ENCODE results near the gene MAGI2. TPM values are rescaled to one million over a fixed set of nuclear protein-coding genes. Genes with fewer than 3 reads are reported as not detected.

Gene MAGI2
- total RNA-seq, 1 donor from 2014 or later = 0.10 TPM

DNA sequence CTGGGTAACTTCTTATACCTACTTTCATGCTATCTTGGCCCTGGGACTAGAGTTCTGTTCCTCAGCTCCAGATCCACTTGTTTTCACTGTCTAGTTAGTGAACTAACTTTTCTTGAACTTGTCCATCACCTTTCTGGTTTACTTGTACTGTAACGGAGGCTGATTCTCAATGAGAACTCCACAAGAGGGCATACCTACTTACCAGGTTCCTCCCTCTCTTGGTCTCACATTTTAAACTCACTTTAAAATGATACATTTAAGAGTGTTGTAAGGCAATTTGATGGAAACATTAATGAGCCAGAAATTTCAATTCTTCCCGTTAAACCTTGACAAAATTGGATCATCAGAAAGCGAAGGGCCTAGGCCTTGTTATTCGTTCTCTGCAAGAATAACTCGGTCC, 111.6 kb downstream of the MAGI2 start:
- DNase-seq (ENCODE audit: low spot score) = no peak
- Mint-ChIP-seq H3K4me3 (no peak overlapping the region), H3K9me3 (no peaks in the 10 kb centered on the region), H3K27me3 (ENCODE audit: insufficient read depth) (no peaks in the 10 kb centered on the region), H3K27ac (no peak overlapping the region), H3K36me3 (ENCODE audit: low read depth) (no peaks in the 10 kb centered on the region), H3K4me1 (ENCODE audit: low read depth) (no peaks in the 10 kb centered on the region)
- intact Hi-C loops (cut with micrococcal nuclease) = no loop called here

DNA sequence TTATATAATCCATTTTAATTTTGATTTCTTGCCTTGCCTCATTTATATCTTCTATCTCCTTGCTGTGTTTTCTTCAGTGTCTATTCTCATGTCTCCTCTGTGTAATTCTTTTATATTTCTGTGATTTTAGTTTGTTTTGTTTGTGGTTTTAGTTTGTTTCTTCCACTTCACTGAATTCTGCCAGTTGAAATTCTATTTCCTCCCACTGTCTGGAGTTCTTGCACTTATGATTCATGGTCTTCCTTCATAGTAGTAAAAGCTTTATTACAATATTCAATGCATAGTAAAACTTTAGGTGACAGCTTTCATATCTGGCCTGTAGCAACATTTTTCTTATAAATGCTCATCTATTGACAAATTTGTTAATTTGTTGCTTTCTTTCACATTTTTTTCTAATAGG, 113.3 kb downstream of the MAGI2 start:
- no peak overlapping the region for H3K27ac Mint-ChIP-seq

GRCh38 chr7:79339208-79339925, 114.1 kb downstream of the MAGI2 start:
- H3K4me3 Mint-ChIP-seq = no peak overlapping the region
- H3K36me3 Mint-ChIP-seq (ENCODE audit: low read depth) = no peaks in the 10 kb centered on the region
- no peak for DNase-seq (ENCODE audit: low spot score)
- H3K27me3 Mint-ChIP-seq (ENCODE audit: insufficient read depth) = no peaks in the 10 kb centered on the region
- no peaks in the 10 kb centered on the region for H3K4me1 Mint-ChIP-seq (ENCODE audit: low read depth)
- no peak overlapping the region for H3K27ac Mint-ChIP-seq
- intact Hi-C loops (cut with micrococcal nuclease) = no loop called here
- no peaks in the 10 kb centered on the region for H3K9me3 Mint-ChIP-seq

More for the DNA sequence above, 113.3 kb downstream of the MAGI2 start:
- Mint-ChIP-seq H3K36me3 (ENCODE audit: low read depth) (no peaks in the 10 kb centered on the region), H3K9me3 (no peaks in the 10 kb centered on the region), H3K4me1 (ENCODE audit: low read depth) (no peaks in the 10 kb centered on the region), H3K4me3 (no peak overlapping the region), H3K27me3 (ENCODE audit: insufficient read depth) (no peaks in the 10 kb centered on the region)
- intact Hi-C loops (cut with micrococcal nuclease) = no loop called here
- DNase-seq (ENCODE audit: low spot score) = no peak

DNA sequence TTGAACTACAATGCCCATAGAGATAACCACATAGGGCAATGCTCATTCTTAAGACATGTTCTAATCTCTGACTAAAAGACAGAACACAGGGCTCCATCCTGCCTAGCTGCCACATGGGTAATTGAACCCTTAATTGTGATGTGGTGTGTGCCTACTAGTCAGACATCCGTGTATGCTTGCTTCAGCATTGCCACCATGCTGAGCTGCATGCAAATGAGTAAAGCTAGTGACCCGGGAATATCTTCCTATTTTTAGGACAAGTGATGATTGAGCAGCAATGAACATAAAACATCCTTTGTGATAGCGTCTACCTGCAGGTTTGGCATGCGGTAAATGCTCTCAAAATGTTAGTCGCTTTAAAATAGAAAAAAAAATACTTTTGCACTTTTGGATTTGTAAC, 115.8 kb downstream of the MAGI2 start:
- no peak overlapping the region for H3K4me3 Mint-ChIP-seq
- no peaks in the 10 kb centered on the region for H3K4me1 Mint-ChIP-seq (ENCODE audit: low read depth)
- no peak for DNase-seq (ENCODE audit: low spot score)
- no peaks in the 10 kb centered on the region for H3K27me3 Mint-ChIP-seq (ENCODE audit: insufficient read depth)
- no peaks in the 10 kb centered on the region for H3K9me3 Mint-ChIP-seq
- intact Hi-C loops (cut with micrococcal nuclease) = no loop called here
- H3K36me3 Mint-ChIP-seq (ENCODE audit: low read depth) = no peaks in the 10 kb centered on the region
- H3K27ac Mint-ChIP-seq = no peak overlapping the region

DNA sequence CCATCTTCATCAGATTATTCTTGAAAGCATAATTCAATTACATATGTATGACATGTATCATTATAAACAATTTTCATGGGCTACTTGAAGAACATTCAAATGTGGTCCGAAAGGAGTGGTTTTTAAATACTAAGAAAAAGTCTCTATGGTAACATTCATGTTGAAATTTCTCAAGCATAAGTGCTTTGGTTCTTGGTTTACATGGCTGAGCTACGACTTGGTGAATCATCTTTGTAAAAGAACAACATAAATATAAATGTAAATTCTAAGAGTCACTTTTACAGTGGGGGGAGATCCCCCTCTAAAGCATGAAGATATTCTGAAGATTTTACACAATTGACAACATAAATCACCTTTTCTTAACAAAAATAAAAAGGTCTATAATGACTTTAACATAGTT, 118.6 kb downstream of the MAGI2 start:
- Mint-ChIP-seq H3K4me3 (no peak overlapping the region), H3K36me3 (ENCODE audit: low read depth) (no peaks in the 10 kb centered on the region), H3K9me3 (no peaks in the 10 kb centered on the region), H3K4me1 (ENCODE audit: low read depth) (no peaks in the 10 kb centered on the region), H3K27me3 (ENCODE audit: insufficient read depth) (no peaks in the 10 kb centered on the region), H3K27ac (no peak overlapping the region)
- DNase-seq (ENCODE audit: low spot score) = no peak
- intact Hi-C loops (cut with micrococcal nuclease) = no loop called here

DNA sequence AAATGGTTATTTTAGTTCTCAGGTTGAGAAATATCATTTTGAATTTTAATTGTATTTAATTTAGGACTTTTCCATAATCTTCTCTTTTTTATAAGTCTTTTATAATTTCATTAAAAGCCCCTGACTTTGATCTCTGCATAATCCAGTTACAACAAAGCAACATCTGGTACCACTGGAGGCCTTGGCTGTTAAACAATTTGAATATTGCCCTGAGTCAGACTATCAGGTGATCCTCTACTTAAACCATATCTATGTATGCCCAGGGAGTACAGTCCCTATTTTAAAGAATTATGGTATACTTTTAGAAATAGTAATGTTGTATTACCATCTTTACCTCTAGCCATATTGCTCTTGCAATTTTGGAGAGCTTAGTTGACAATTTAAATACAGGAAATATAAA, 119.1 kb downstream of the MAGI2 start:
- Mint-ChIP-seq H3K36me3 (ENCODE audit: low read depth) (no peaks in the 10 kb centered on the region), H3K4me1 (ENCODE audit: low read depth) (no peaks in the 10 kb centered on the region), H3K9me3 (no peaks in the 10 kb centered on the region), H3K27me3 (ENCODE audit: insufficient read depth) (no peaks in the 10 kb centered on the region), H3K27ac (no peak overlapping the region), H3K4me3 (no peak overlapping the region)
- no peak for DNase-seq (ENCODE audit: low spot score)
- intact Hi-C loops (cut with micrococcal nuclease) = no loop called here

- H3K36me3 Mint-ChIP-seq (ENCODE audit: low read depth) = no peaks in the 10 kb centered on the region
- intact Hi-C loops (cut with micrococcal nuclease) = no loop called here
- H3K27me3 Mint-ChIP-seq (ENCODE audit: insufficient read depth) = no peaks in the 10 kb centered on the region
- H3K9me3 Mint-ChIP-seq = no peaks in the 10 kb centered on the region
- H3K27ac Mint-ChIP-seq = no peak overlapping the region
- no peak overlapping the region for H3K4me3 Mint-ChIP-seq
- H3K4me1 Mint-ChIP-seq (ENCODE audit: low read depth) = no peaks in the 10 kb centered on the region
- DNase-seq (ENCODE audit: low spot score) = no peak
Measured at GRCh38 chr7:79332091-79332490, 121.4 kb downstream of the MAGI2 start.

- H3K9me3 Mint-ChIP-seq = no peaks in the 10 kb centered on the region
- intact Hi-C loops (cut with micrococcal nuclease) = no loop called here
- no peaks in the 10 kb centered on the region for H3K27me3 Mint-ChIP-seq (ENCODE audit: insufficient read depth)
- no peak overlapping the region for H3K4me3 Mint-ChIP-seq
- H3K4me1 Mint-ChIP-seq (ENCODE audit: low read depth) = no peaks in the 10 kb centered on the region
- no peak overlapping the region for H3K27ac Mint-ChIP-seq
- no peaks in the 10 kb centered on the region for H3K36me3 Mint-ChIP-seq (ENCODE audit: low read depth)
- no peak for DNase-seq (ENCODE audit: low spot score)
Measured at GRCh38 chr7:79329464-79329863, 124.0 kb downstream of the MAGI2 start.

- H3K27me3 Mint-ChIP-seq (ENCODE audit: insufficient read depth) = no peaks in the 10 kb centered on the region
- no peaks in the 10 kb centered on the region for H3K9me3 Mint-ChIP-seq
- H3K4me3 Mint-ChIP-seq = no peak overlapping the region
- no peak overlapping the region for H3K27ac Mint-ChIP-seq
- no peak for DNase-seq (ENCODE audit: low spot score)
- no peaks in the 10 kb centered on the region for H3K36me3 Mint-ChIP-seq (ENCODE audit: low read depth)
- intact Hi-C loops (cut with micrococcal nuclease) = no loop called here
- no peaks in the 10 kb centered on the region for H3K4me1 Mint-ChIP-seq (ENCODE audit: low read depth)
Measured at GRCh38 chr7:79320741-79321473, 132.6 kb downstream of the MAGI2 start.

DNA sequence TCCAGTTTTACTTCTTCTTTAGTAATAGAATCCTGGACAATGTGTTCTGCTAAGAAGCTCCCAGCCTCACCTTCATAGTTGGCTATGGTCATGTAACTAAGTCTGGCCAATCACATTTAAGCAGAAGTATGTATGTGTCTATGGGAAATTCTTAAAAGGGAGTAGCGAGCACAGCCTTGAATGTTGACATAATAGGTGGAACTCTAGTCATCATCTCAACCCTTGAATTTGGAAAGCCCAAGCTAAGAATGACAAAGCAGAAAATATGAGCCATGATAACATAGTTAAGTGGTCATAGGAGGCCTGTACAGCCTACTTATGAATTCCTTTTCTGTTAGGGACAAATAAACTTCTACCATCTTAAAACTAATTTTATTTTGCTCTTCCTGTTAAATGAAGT, 134.1 kb downstream of the MAGI2 start:
- Mint-ChIP-seq H3K9me3 (no peaks in the 10 kb centered on the region), H3K36me3 (ENCODE audit: low read depth) (no peaks in the 10 kb centered on the region), H3K4me1 (ENCODE audit: low read depth) (no peaks in the 10 kb centered on the region), H3K27ac (no peak overlapping the region), H3K4me3 (no peak overlapping the region), H3K27me3 (ENCODE audit: insufficient read depth) (no peaks in the 10 kb centered on the region)
- intact Hi-C loops (cut with micrococcal nuclease) = no loop called here
- no peak for DNase-seq (ENCODE audit: low spot score)

DNA sequence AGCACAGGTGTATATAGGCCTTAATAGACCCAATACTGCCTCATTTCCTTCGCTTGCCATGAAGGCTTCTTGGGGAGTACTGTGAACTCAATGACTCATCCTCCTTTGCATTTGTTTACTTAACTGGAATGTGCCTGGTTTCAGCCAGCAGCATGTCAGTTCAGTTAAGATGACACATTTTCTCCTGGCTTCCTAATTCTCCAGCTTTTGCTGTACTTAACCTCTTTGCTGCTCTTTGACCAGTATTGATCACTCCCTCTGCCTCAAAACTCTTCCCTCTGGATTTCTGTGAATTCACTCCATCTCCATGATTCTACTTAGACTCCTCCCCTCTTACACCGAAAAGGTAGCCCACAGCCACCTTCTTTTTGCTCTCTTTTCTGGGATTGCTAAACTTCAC, 135.7 kb downstream of the MAGI2 start:
- no peaks in the 10 kb centered on the region for H3K27me3 Mint-ChIP-seq (ENCODE audit: insufficient read depth)
- no peaks in the 10 kb centered on the region for H3K36me3 Mint-ChIP-seq (ENCODE audit: low read depth)
- intact Hi-C loops (cut with micrococcal nuclease) = no loop called here
- no peak overlapping the region for H3K27ac Mint-ChIP-seq
- no peak overlapping the region for H3K4me3 Mint-ChIP-seq
- no peaks in the 10 kb centered on the region for H3K9me3 Mint-ChIP-seq
- no peaks in the 10 kb centered on the region for H3K4me1 Mint-ChIP-seq (ENCODE audit: low read depth)
- DNase-seq (ENCODE audit: low spot score) = no peak

- H3K27ac Mint-ChIP-seq = no peak overlapping the region
- no peaks in the 10 kb centered on the region for H3K9me3 Mint-ChIP-seq
- H3K27me3 Mint-ChIP-seq (ENCODE audit: insufficient read depth) = no peaks in the 10 kb centered on the region
- no peaks in the 10 kb centered on the region for H3K4me1 Mint-ChIP-seq (ENCODE audit: low read depth)
- H3K4me3 Mint-ChIP-seq = no peak overlapping the region
- H3K36me3 Mint-ChIP-seq (ENCODE audit: low read depth) = no peaks in the 10 kb centered on the region
- intact Hi-C loops (cut with micrococcal nuclease) = no loop called here
- DNase-seq (ENCODE audit: low spot score) = no peak
Measured at GRCh38 chr7:79312022-79312421, 141.4 kb downstream of the MAGI2 start.

GRCh38 chr7:79308192-79308591, 145.3 kb downstream of the MAGI2 start:
- Mint-ChIP-seq H3K36me3 (ENCODE audit: low read depth) (no peaks in the 10 kb centered on the region), H3K4me3 (no peak overlapping the region), H3K4me1 (ENCODE audit: low read depth) (no peaks in the 10 kb centered on the region), H3K9me3 (no peaks in the 10 kb centered on the region), H3K27ac (no peak overlapping the region), H3K27me3 (ENCODE audit: insufficient read depth) (no peaks in the 10 kb centered on the region)
- intact Hi-C loops (cut with micrococcal nuclease) = no loop called here
- no peak for DNase-seq (ENCODE audit: low spot score)

Measured in activated T-helper 1 cell treated with anti-CD3 and anti-CD28 coated beads, Interleukin-12 subunit alpha, Interleukin-12 subunit beta, Interleukin-2, Interleukin-4 antibody, amounts not matched to agents 30 ng/mL and 10 ng/mL and 1 ng/mL, durations not matched to agents 14 hours and 24 hours and 36 hours (primary cell).